Fibroblast of lung (primary cell): ENCODE measurements around the gene PRPF31.

Source experiments
- CTCF ChIP-seq, 2 donors: IDR thresholded peaks in 1 of 2; conservative IDR thresholded peaks in 1 of 2; 1 replicate in 1 of 2; 2 replicates in 1 of 2; pipeline ENCODE4 v1.5.1; 2011 to 2012; ENCODE audit warnings: low read length in 2 of 2, control low read depth in 1 of 2, inconsistent platforms in 1 of 2, low read depth in 1 of 2, mild to moderate bottlenecking in 1 of 2
- EZH2 ChIP-seq: IDR thresholded peaks from 2 replicates; pipeline ENCODE4 v1.5.1; 2012; ENCODE audit warnings: low read length, control low read depth, mild to moderate bottlenecking; ENCODE audit errors: missing control alignments

- TF ChIP-seq CTCF (conservative IDR thresholded peaks at IDR 0.05 in 1 of 2, IDR thresholded peaks at IDR 0.05 in 1 of 2; ENCODE audit: low read depth in 1 of 2, low read length in 2 of 2): no peak
- no peak for TF ChIP-seq EZH2
These were observed 40.1 kb downstream of the PRPF31 start for GRCh38 chr19:54155694-54156093.
